ENCODE results near the gene WIF1.

GRCh38 chr12:65019696-65020234 lies 101.3 kb downstream of the WIF1 start:
- TF ChIP-seq ZBTB20 (tag by site-specific recombination; IDR thresholded peaks at IDR 0.05) (no peak), ZNF747 (tag by site-specific recombination; IDR thresholded peaks at IDR 0.05) (no peak), ZFHX2 (tag by site-specific recombination; conservative IDR thresholded peaks at IDR 0.05) (no peak), ZBTB26 (tag by site-specific recombination; optimal IDR thresholded peaks at IDR 0.05) (no peak)
- TF ChIP-seq, protein P1, sequence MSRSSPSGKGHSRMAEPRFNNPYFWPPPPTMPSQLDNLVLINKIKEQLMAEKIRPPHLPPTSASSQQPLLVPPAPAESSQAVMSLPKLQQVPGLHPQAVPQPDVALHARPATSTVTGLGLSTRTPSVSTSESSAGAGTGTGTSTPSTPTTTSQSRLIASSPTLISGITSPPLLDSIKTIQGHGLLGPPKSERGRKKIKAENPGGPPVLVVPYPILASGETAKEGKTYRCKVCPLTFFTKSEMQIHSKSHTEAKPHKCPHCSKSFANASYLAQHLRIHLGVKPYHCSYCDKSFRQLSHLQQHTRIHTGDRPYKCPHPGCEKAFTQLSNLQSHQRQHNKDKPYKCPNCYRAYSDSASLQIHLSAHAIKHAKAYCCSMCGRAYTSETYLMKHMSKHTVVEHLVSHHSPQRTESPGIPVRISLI (tag by site-specific recombination; IDR thresholded peaks at IDR 0.05) = no peak

Data from HEK293 (cell line).